H9 (cell line): ENCODE measurements around the gene PIK3CD. TPM values are rescaled to one million over a fixed set of nuclear protein-coding genes. Genes with fewer than 3 reads are reported as not detected.

Experiments
- DNase-seq: peaks from one replicate; pipeline ENCODE4 v3.0.0-alpha.2; 2017
- H2AFZ ChIP-seq: one replicate; pipeline ENCODE4 v1.6.1; 2013; ENCODE audit warnings: mild to moderate bottlenecking, low read length, control low read depth, moderate library complexity
- H2AK5ac ChIP-seq: 2 replicates; pipeline ENCODE4 v1.6.1; 2013; ENCODE audit warnings: low read length, control low read depth, mixed read lengths; ENCODE audit not compliant: insufficient read length
- H2BK120ac ChIP-seq: one replicate; pipeline ENCODE4 v1.6.1; 2013; ENCODE audit warnings: low read depth, mild to moderate bottlenecking, low read length, control low read depth, inconsistent platforms; ENCODE audit not compliant: poor library complexity, severe bottlenecking
- H2BK12ac ChIP-seq: 2 replicates; pipeline ENCODE4 v1.6.1; 2013; ENCODE audit warnings: low read length, control low read depth, mixed read lengths, low read depth; ENCODE audit not compliant: insufficient read length
- H2BK15ac ChIP-seq: 2 replicates; pipeline ENCODE4 v1.6.1; 2013; ENCODE audit warnings: low read depth, low read length, control low read depth
- H2BK20ac ChIP-seq: one replicate; pipeline ENCODE4 v1.6.1; 2013; ENCODE audit warnings: low read depth, mild to moderate bottlenecking, low read length, control low read depth, inconsistent platforms; ENCODE audit not compliant: poor library complexity, severe bottlenecking
- H2BK5ac ChIP-seq: 2 replicates; pipeline ENCODE4 v1.6.1; 2013; ENCODE audit warnings: low read length, control low read depth, mixed read lengths; ENCODE audit not compliant: insufficient read length
- H3K14ac ChIP-seq: 2 replicates; pipeline ENCODE4 v1.6.1; 2013; ENCODE audit warnings: low read length, control low read depth; ENCODE audit not compliant: insufficient read depth
- H3K18ac ChIP-seq: 2 replicates; pipeline ENCODE4 v1.6.1; 2013; ENCODE audit warnings: low read depth, mild to moderate bottlenecking, mixed read lengths, low read length, control low read depth; ENCODE audit not compliant: insufficient read length
- H3K23ac ChIP-seq: 2 replicates; pipeline ENCODE4 v1.6.1; 2013; ENCODE audit warnings: low read length, control low read depth, mixed read lengths, low read depth; ENCODE audit not compliant: insufficient read length
- H3K23me2 ChIP-seq: 2 replicates; pipeline ENCODE4 v1.6.1; 2013; ENCODE audit warnings: low read depth, mild to moderate bottlenecking, mixed read lengths, low read length, control low read depth; ENCODE audit not compliant: insufficient read length, poor library complexity, severe bottlenecking
- H3K27ac ChIP-seq: 2 replicates; pipeline ENCODE4 v1.5.1; 2013; ENCODE audit warnings: low read length, control low read depth, mixed read lengths, low read depth; ENCODE audit not compliant: insufficient read length
- H3K27me3 ChIP-seq: 2 replicates; pipeline ENCODE4 v1.6.1; 2013; ENCODE audit warnings: low read length, control low read depth, inconsistent platforms; ENCODE audit not compliant: insufficient read depth
- H3K4ac ChIP-seq: 2 replicates; pipeline ENCODE4 v1.6.1; 2013; ENCODE audit warnings: low read depth, mild to moderate bottlenecking, control low read depth, inconsistent platforms, low read length, moderate library complexity
- H3K4me1 ChIP-seq: 2 replicates; pipeline ENCODE4 v1.6.1; 2013; ENCODE audit warnings: low read length, control low read depth, inconsistent platforms; ENCODE audit not compliant: insufficient read depth
- H3K4me2 ChIP-seq: 2 replicates; pipeline ENCODE4 v1.6.1; 2013; ENCODE audit warnings: low read length, control low read depth, mixed read lengths; ENCODE audit not compliant: insufficient read length, insufficient read depth
- H3K56ac ChIP-seq: 2 replicates; pipeline ENCODE4 v1.6.1; 2013; ENCODE audit warnings: low read depth, mild to moderate bottlenecking, mixed read lengths, low read length, control low read depth; ENCODE audit not compliant: insufficient read length
- H3K79me1 ChIP-seq: 2 replicates; pipeline ENCODE4 v1.6.1; 2013; ENCODE audit warnings: low read depth, mild to moderate bottlenecking, moderate library complexity, low read length, control low read depth, inconsistent platforms; ENCODE audit not compliant: insufficient read depth, poor library complexity, severe bottlenecking
- H3K79me2 ChIP-seq: 2 replicates; pipeline ENCODE4 v1.6.1; 2013; ENCODE audit warnings: low read length, control low read depth, inconsistent platforms; ENCODE audit not compliant: insufficient read depth
- H3K9ac ChIP-seq: 2 replicates; pipeline ENCODE4 v1.6.1; 2013; ENCODE audit warnings: low read length, control low read depth, mixed read lengths; ENCODE audit not compliant: insufficient read length; ENCODE audit errors: extremely low read depth
- H3K9me3 ChIP-seq: one replicate; pipeline ENCODE4 v1.6.1; 2013; ENCODE audit warnings: low read depth, low read length, inconsistent platforms; ENCODE audit not compliant: control insufficient read depth
- H3T11ph ChIP-seq: one replicate; pipeline ENCODE4 v1.6.1; 2013; ENCODE audit warnings: mild to moderate bottlenecking, low read length, control low read depth, inconsistent platforms
- H4K20me1 ChIP-seq: one replicate; pipeline ENCODE4 v1.6.1; 2013; ENCODE audit not compliant: control insufficient read depth, insufficient read length, insufficient read depth
- H4K5ac ChIP-seq: 2 replicates; pipeline ENCODE4 v1.6.1; 2013; ENCODE audit warnings: low read depth, mild to moderate bottlenecking, mixed read lengths, low read length, control low read depth; ENCODE audit not compliant: insufficient read length
- H4K8ac ChIP-seq: replicated peaks from 2 replicates; pipeline ENCODE4 v1.6.1; 2013; ENCODE audit warnings: low read length, control low read depth, mixed read lengths, low read depth; ENCODE audit not compliant: insufficient read length
- H4K91ac ChIP-seq: 2 replicates; pipeline ENCODE4 v1.6.1; 2013; ENCODE audit warnings: low read depth, mild to moderate bottlenecking, moderate library complexity, mixed read lengths, low read length, control low read depth; ENCODE audit not compliant: insufficient read length
- H3K27ac Mint-ChIP-seq, 3 experiments: 2 replicates in 2 of 3; 3 replicates in 1 of 3; pipeline ENCODE4 v1.8.0; 2020 to 2021; ENCODE audit warnings: mixed read lengths in 3 of 3, mild to moderate bottlenecking in 1 of 3, moderate library complexity in 1 of 3
- H3K27me3 Mint-ChIP-seq: 2 replicates; pipeline ENCODE4 v1.8.0; 2021; ENCODE audit warnings: low read depth, mild to moderate bottlenecking, moderate library complexity, mixed read lengths
- H3K36me3 Mint-ChIP-seq, 3 experiments: 2 replicates in 2 of 3; 3 replicates in 1 of 3; pipeline ENCODE4 v1.8.0; 2020 to 2021; ENCODE audit warnings: low read depth in 3 of 3, mixed read lengths in 3 of 3; ENCODE audit not compliant: insufficient read depth in 1 of 3
- H3K4me1 Mint-ChIP-seq, 2 experiments: 2 replicates each; pipeline ENCODE4 v1.8.0; 2020; ENCODE audit warnings: mixed read lengths in 2 of 2
- H3K4me3 Mint-ChIP-seq, 2 experiments: 2 replicates in 1 of 2; 3 replicates in 1 of 2; pipeline ENCODE4 v1.8.0; 2020 to 2021; ENCODE audit warnings: mild to moderate bottlenecking in 2 of 2, mixed read lengths in 2 of 2, moderate library complexity in 1 of 2
- H3K9me3 Mint-ChIP-seq, 2 experiments: 2 replicates in 1 of 2; 3 replicates in 1 of 2; pipeline ENCODE4 v1.8.0; 2020; ENCODE audit warnings: mild to moderate bottlenecking in 2 of 2, mixed read lengths in 2 of 2, moderate library complexity in 1 of 2
- CTCF ChIP-seq: fragments of 200-600 bp; sonication (generic); conservative IDR thresholded peaks from 3 replicates; pipeline ENCODE4 v1.8.0; 2021; ENCODE audit warnings: antibody characterized with exemption, mild to moderate bottlenecking
- WGBS: extraction: QIAGEN DNeasy Blood & Tissue Kit; methylation state at CpG from one replicate; pipeline ENCODE4 v1.1.7; 2013; ENCODE audit warnings: missing lambda C conversion rate, low lambda C conversion rate, mixed read lengths; ENCODE audit not compliant: insufficient read length; ENCODE audit errors: extremely low coverage; 5-methylcytosine and 5-hydroxymethylcytosine counted together
- total RNA-seq: library from RNA; stranded (reverse); gene quantifications from 2 replicates; pipeline ENCODE4 v1.2.1, GENCODE V29; 2021

Gene PIK3CD
- total RNA-seq, 1 experiment from 2014 or later, result 10.0 TPM

GRCh38 chr1:9715536-9716226 lies 64.2 kb downstream of the PIK3CD start:
- Histone ChIP-seq H3K23me2 (peaks cover 3% of the 10 kb centered on the region), H3K4ac (no peak overlapping the region; the same call in 1 of the 2 replicates), H3K27ac (no peak overlapping the region), H3K4me1 (peaks cover 3% of the 10 kb centered on the region; the same call in 1 of the 2 replicates), H4K5ac (no peak overlapping the region), H2AFZ (no peak overlapping the region), H3K79me1 (no peaks in the 10 kb centered on the region), H3K4me2 (no peak overlapping the region), H3K14ac (peak overlapping the region; percentile 56; the same call in 1 of the 2 replicates), H3K9ac (no peak overlapping the region), H2BK120ac (no peak overlapping the region), H3K23ac (no peak overlapping the region), H2BK12ac (peak overlapping the region; percentile 35), H3K56ac (no peak overlapping the region), H3K79me2 (no peaks in the 10 kb centered on the region), H2AK5ac (no peak overlapping the region), H3K27me3 (no peaks in the 10 kb centered on the region), H4K91ac (peak overlapping the region; percentile 80), H4K8ac (no peak overlapping the region), H2BK5ac (no peak overlapping the region), H3K9me3 (no peaks in the 10 kb centered on the region), H3T11ph (no peak overlapping the region), H3K18ac (peak overlapping the region; percentile 39), H2BK20ac (no peak overlapping the region), H2BK15ac (no peak overlapping the region), H4K20me1 (no peaks in the 10 kb centered on the region)
- no peak for TF ChIP-seq CTCF
- Mint-ChIP-seq H3K36me3 (peaks cover 0 to 15% (median 8%) of the 10 kb centered on the region in 3 experiments; a peak in 1 of 7 replicates), H3K4me1 (peaks cover 28 to 39% of the 10 kb centered on the region in 2 experiments), H3K4me3 (no peak overlapping the region), H3K27me3 (no peaks in the 10 kb centered on the region), H3K27ac (peak overlapping the region in 1 of 3 experiments; percentile 28; a peak in 1 of 7 replicates), H3K9me3 (no peaks in the 10 kb centered on the region)
- no CpG with 5 or more reads among the region's 40 CpGs for WGBS
- no peak for DNase-seq
